ENCODE data around the gene PLCB4.

- no peak for TF ChIP-seq CTCF (IDR thresholded peaks at IDR 0.05 in 4 of 5, conservative IDR thresholded peaks at IDR 0.05 in 1 of 5)
- no peak for TF ChIP-seq POLR2A (IDR thresholded peaks at IDR 0.05)
Observed at GRCh38 chr20:9108260-9108659, 39.4 kb downstream of the PLCB4 start.

Measured in gastrocnemius medialis (tissue), 4 donors.